Upper lobe of left lung (tissue), 4 donors: ENCODE results near the gene PTCHD1.

Experiments
- POLR2A ChIP-seq, 4 donors: fragments of 450-650 bp; IDR thresholded peaks; one replicate each; pipeline ENCODE4 v1.5.1; 2016 to 2017; ENCODE audit warnings: antibody characterized with exemption in 4 of 4, mild to moderate bottlenecking in 2 of 4
- POLR2AphosphoS5 ChIP-seq, 2 donors: sonication (generic); formaldehyde crosslinking; IDR thresholded peaks; one replicate each; pipeline ENCODE4 v1.5.1; 2017; ENCODE audit warnings: antibody characterized with exemption in 2 of 2
- TF ChIP-seq, protein P1 (sequence below), 6 experiments: fragments of 450-650 bp in 4 of 6; fragments of 200-600 bp in 2 of 6; sonication (generic) in 2 of 6; IDR thresholded peaks; one replicate each; pipeline ENCODE4 v1.5.1; 2016 to 2019; ENCODE audit warnings: antibody characterized with exemption in 6 of 6

DNA sequence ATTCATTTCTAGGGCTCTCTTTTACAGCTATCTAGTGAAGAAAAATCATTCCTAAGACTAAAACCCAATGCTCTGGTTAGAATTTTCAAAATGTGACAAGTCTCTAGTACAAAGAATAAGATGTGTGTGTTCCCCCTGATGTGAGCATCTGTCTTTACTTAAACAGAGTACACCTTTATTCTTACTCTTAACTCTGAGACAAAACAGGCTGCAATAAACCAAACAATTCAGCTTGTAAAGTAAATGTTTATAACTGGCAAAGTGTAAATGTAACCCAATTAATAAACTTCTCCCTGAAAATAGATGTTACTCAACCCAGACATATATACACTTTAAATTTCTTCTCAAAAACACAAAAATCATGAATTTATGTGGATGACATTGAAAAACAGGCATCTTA is 51.6 kb downstream of the PTCHD1 start:
- TF ChIP-seq, protein P1, sequence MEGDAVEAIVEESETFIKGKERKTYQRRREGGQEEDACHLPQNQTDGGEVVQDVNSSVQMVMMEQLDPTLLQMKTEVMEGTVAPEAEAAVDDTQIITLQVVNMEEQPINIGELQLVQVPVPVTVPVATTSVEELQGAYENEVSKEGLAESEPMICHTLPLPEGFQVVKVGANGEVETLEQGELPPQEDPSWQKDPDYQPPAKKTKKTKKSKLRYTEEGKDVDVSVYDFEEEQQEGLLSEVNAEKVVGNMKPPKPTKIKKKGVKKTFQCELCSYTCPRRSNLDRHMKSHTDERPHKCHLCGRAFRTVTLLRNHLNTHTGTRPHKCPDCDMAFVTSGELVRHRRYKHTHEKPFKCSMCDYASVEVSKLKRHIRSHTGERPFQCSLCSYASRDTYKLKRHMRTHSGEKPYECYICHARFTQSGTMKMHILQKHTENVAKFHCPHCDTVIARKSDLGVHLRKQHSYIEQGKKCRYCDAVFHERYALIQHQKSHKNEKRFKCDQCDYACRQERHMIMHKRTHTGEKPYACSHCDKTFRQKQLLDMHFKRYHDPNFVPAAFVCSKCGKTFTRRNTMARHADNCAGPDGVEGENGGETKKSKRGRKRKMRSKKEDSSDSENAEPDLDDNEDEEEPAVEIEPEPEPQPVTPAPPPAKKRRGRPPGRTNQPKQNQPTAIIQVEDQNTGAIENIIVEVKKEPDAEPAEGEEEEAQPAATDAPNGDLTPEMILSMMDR (IDR thresholded peaks at IDR 0.05), result no peak
- TF ChIP-seq POLR2AphosphoS5 (IDR thresholded peaks at IDR 0.05), result no peak
- TF ChIP-seq POLR2A (IDR thresholded peaks at IDR 0.05), result no peak
